SKM-1 treated with dmso at 0.1 percent for 144 hours (cell line): ENCODE data around the gene PIK3CB.

Source experiments
- DNase-seq: peaks from one replicate; lab custom pipeline; 2025; ENCODE audit not compliant: unreplicated experiment; lab: John Stamatoyannopoulos, UW

PIK3CB gene

DNA sequence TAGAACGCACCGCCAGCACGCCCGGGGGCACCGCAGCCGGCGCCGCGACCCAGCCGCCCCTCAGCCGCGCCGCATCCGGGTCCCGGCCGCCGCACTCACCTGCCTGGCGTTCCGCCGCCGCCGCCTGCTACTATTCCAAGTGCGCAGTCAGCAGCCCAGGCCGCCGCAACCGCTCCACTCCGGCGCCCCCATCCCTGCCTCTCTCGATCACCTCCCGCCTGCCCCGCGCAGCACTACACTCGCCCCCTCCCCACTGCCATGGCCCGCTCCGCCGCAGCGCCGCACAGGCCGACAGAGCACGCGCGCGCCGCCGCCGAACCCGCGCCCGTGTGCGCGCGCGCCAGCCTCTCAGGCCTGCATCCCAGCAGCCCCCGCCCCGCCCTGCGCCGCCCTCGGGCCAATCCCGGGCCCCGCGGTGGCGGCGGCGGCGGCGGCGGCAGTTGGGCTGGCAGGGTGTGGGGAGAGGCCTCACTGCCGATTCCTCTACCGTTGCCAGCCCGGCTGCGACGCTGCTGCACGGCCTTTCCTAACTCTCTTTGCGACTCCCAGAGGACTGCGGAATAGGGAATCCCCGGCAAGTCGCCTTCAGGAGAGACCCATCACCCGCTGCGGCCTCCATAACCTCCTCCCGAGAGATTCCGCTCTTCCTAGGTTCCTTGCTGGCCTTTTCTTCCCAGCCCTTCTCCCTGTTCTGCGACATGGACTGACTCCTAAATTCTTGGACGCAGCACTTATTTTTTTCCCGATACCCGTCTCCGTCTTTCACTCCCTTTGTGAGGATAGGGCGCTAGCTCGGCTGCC lies at the start of gene PIK3CB:
Gene PIK3CB (minus strand): TSS at position 333 of the 801 bp plus-strand sequence. CDS start 75,585 bp downstream, outside the sequence.
- DNase-seq: peak; percentile 79

DNA sequence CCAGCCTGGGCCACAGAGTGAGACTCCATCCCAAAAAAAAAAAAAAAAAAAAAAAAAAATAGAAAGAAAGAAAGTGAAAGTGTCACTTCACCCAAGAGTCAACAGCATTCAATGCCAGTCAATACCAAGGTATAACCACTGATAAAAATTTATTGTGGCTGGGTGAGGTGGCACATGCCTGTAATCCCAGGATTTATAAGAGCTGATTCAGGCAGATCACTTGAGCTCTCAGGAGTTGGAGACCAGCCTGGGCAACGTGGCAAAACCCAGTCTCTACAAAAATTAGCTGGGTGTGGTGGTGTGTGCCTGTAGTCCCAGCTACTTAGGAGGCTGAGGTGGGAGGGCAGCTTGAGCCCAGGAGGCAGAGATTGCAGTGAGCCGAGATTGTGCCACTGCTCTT lies 46.5 kb upstream of the PIK3CB start:
- DNase-seq: no peak

GRCh38 chr3:138879541-138880380 lies 45.0 kb upstream of the PIK3CB start:
- DNase-seq: no peak

- DNase-seq: no peak
Observed at GRCh38 chr3:138877226-138877625, 42.5 kb upstream of the PIK3CB start.

- peak; percentile 90 for DNase-seq
Observed at GRCh38 chr3:138875754-138876664, 41.3 kb upstream of the PIK3CB start.

GRCh38 chr3:138875096-138875753 lies 40.5 kb upstream of the PIK3CB start:
- DNase-seq: no peak

GRCh38 chr3:138873471-138874278 lies 38.9 kb upstream of the PIK3CB start:
- no peak for DNase-seq

GRCh38 chr3:138872632-138873031 lies 37.9 kb upstream of the PIK3CB start:
- DNase-seq: no peak

DNA sequence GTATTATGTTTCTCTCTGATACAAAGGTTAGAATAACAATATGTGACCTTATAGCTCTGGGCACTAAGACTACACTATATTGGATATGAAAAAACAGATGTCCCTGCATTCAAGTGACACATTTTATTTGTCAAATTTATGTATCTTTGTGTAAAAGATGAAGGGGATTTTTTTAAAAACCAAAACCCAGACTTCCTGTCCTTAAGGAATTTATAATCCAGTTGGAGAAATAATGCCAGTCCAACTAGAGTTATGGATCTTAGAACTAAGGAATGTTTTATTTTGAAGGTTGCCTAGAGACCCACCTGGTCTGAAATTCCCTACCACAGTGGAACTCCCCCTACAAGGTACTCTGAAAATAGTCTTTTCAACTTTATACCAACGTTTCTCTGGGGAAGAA lies 33.3 kb upstream of the PIK3CB start:
- DNase-seq: no peak

GRCh38 chr3:138863776-138864113 lies 29.0 kb upstream of the PIK3CB start:
- DNase-seq: no peak

- DNase-seq: peak; percentile 32
Observed at GRCh38 chr3:138862924-138863775, 28.4 kb upstream of the PIK3CB start.

DNA sequence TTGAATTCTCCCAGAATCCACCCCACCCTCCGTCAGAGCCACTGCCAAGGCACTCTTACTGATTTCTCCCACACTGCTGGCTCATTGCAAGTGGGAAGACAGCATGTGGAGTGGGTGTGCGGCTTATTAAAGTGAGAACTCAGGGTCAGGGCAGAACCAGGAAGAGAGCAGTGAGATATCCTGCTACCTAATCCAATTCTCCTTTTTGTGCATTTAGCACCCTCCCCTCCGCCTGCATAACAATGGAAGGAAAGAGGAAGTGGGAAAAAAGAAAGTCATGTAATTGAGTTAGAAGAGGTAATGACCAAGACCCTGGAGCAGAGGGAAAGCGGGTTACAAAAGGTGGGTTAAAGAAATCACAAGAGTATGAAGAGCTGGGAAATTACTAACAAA lies 27.8 kb upstream of the PIK3CB start:
- DNase-seq: peak; percentile 75

DNA sequence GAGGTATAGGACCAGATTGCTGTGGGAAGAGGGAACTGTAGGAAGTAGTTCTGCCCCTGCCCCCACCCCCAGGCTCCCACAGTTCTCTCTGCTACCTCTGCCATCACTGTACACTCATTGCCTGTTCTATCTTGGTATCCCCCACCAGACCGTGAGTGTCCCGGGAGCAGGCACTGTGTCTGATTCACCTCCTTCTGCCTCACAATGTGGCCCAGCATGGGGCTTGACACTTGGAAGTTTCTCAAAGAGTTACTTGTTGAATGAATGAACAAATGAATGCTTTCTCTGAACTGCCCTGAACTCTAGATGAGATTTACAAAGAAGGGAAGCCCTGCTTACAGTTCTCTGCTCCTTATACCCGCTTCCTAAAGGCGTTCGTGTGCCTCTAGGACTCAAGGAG lies 27.1 kb upstream of the PIK3CB start:
- DNase-seq: no peak

GRCh38 chr3:138856799-138857198 lies 22.1 kb upstream of the PIK3CB start:
- DNase-seq: no peak

DNA sequence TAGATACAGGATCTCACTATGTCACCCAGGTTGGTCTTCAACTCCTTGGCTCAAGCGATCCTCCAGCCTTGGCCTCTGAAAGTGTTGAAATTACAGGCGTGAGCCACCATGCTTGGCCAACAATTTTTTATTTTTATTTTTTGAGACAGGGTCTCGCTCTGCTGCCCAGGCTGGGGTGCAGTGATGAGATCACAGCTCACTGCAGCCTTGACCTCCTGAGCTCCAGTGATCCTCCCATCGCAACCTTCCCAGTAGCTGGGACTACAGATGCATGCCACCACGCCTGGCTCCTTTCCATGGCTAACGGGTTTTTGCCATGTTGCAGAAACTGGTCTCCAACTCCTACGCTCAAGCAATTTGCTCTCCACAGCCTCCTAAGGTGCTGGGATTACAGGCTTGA lies 20.2 kb upstream of the PIK3CB start:
- no peak for DNase-seq

GRCh38 chr3:138854204-138854603 lies 19.5 kb upstream of the PIK3CB start:
- DNase-seq: no peak

GRCh38 chr3:138850151-138850550 lies 15.4 kb upstream of the PIK3CB start:
- no peak for DNase-seq

DNA sequence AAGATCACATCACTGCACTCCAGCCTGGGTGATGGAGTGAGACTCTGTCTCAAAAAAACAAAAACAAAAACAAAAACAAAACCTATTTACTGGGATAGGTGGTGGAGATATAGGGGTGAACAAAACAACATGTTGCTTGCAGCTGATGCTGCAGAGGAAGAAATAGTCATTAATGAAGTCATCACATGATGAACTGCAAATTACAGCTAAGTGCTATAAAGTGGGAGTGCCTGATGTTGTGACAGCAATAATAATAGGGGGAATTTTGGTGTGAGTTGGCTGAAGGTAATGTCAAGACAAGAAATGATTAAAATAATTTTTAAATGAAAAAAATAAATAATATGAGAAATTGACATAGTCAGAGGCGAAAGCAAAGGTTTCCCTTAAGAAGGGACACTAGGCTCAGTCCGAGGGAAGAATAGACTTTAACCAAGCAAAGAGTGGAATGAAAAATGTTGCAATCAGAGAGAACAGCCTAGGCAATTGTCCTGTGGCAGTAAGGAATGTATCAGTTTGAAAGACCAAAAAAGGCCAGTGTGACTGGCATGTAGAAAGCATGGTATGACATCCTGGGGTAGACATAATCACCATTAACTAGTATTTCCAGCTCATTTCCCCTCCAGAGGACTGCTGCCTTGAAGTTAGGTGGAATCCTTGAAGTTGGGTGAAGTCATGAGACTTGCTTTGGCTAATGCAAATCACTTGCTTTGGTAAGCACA lies 14.7 kb upstream of the PIK3CB start:
- DNase-seq: no peak
